ENCODE data around the gene LRP1-AS.

DNA sequence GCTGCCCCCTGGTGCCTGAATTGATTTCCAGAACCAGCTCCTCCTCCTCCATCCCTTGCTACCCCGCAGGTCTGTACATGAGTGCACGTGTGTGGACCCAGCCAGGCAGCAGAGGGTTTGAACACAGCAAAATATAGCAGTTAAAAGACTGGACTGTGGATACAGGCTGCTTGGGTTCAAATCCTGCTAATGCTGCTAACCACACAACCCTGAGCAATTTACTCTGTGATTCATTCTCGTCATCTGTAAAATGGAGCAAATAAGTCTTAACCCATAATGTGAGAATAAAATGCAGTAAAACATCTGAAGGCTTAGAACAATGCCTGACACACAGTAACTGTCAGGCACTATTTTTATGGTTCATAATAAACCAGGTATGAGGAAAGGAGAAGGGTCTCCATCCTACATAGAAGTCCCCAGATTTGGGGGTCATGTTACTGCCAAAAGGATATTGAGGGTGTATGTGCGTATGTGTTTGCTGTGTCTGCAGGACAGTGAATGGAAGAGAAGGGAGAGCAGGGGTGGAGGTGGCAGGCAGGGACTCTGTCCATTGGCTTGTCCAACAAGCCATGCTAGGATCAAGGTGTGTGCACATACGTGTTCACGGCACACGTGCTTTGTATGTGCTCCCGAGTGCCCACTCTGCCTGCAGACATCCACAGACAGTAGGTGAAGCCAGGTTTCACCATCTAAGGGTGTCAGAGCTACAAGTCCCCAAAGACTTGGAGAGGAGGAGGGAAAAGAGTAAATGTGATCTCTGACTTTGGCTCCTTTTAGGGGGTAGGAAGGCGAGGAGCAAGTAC is 34.7 kb downstream of the LRP1-AS start:
- TF ChIP-seq, protein P1, sequence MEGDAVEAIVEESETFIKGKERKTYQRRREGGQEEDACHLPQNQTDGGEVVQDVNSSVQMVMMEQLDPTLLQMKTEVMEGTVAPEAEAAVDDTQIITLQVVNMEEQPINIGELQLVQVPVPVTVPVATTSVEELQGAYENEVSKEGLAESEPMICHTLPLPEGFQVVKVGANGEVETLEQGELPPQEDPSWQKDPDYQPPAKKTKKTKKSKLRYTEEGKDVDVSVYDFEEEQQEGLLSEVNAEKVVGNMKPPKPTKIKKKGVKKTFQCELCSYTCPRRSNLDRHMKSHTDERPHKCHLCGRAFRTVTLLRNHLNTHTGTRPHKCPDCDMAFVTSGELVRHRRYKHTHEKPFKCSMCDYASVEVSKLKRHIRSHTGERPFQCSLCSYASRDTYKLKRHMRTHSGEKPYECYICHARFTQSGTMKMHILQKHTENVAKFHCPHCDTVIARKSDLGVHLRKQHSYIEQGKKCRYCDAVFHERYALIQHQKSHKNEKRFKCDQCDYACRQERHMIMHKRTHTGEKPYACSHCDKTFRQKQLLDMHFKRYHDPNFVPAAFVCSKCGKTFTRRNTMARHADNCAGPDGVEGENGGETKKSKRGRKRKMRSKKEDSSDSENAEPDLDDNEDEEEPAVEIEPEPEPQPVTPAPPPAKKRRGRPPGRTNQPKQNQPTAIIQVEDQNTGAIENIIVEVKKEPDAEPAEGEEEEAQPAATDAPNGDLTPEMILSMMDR (IDR thresholded peaks at IDR 0.05), result no peak
- no peak for TF ChIP-seq POLR2A (IDR thresholded peaks at IDR 0.05)
- no peak for TF ChIP-seq POLR2AphosphoS5 (IDR thresholded peaks at IDR 0.05; ENCODE audit: insufficient read depth in 1 of 2, low read depth in 1 of 2)

Data from vagina (tissue), 2 donors.